NOMO-1 treated with dmso at 0.1 percent for 144 hours (cell line): ENCODE measurements around the gene RPS10.
"Not testable (repeated sequence)": the region's sequence is repeated elsewhere in the genome, so short reads cannot be mapped to it uniquely, and the experiment has no call there.

Experiments
- DNase-seq: peaks from one replicate; lab custom pipeline; 2025; ENCODE audit not compliant: unreplicated experiment; lab: John Stamatoyannopoulos, UW

The RPS10 gene

DNA sequence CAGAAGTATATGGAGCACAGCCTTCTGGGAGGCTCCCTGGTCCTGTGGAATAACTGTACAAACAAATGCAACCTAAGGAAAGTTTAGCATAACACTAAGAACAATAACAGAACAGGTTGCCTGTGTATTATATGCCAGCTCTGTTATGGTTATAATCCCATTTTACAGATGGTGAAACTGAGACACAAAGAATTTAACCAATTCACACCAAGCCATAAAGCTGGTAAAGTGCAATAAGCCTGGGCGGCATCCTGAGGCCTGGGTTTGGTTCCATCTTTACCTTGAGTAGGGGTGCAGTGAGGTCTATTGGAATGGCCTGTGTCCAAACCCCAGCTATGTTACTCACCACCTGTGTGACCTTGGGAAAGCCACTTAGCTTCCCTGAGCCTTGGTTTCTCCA, 25.3 kb upstream of the RPS10 start:
- no peak for DNase-seq

DNA sequence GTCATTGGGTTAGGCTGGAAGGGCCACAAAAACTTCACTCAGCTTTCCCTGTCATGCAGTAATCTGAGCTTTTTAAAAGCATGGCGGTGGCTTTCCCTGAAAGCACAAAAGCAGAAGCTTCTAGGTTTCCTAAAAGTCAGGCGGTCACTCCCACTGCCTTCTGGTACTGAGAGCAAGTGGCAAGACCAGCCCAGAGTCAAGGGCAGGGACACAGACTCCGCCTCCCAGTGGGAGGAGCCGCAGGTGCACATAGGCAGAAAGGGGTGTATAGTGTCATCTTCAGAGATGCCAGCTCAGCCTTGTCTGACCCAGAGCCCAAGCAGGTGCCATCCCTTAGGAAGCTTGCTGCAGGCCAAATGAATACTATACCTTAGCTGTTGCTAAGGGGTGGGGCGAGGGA, 22.0 kb upstream of the RPS10 start:
- peak; percentile 15 for DNase-seq

DNA sequence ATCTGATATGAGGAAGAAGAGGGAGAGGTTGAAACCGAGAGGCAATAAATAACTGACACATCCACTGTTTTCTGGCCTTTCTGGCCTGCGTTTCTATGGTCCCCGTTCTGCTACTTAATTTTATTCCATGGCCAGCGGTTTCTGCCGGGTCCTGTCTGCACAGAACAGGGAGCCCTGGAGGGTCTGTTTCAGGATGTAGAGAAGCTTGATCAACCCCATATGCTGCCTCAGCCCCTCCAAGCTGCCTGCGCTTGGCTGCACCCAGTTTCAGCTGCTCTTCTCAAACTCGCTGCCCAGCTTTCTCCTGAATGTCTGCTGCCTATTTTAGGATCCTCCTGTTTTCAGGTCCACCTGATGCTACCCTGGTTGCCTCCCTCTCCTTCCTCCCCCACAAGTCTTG, 21.5 kb upstream of the RPS10 start:
- DNase-seq = no peak

DNA sequence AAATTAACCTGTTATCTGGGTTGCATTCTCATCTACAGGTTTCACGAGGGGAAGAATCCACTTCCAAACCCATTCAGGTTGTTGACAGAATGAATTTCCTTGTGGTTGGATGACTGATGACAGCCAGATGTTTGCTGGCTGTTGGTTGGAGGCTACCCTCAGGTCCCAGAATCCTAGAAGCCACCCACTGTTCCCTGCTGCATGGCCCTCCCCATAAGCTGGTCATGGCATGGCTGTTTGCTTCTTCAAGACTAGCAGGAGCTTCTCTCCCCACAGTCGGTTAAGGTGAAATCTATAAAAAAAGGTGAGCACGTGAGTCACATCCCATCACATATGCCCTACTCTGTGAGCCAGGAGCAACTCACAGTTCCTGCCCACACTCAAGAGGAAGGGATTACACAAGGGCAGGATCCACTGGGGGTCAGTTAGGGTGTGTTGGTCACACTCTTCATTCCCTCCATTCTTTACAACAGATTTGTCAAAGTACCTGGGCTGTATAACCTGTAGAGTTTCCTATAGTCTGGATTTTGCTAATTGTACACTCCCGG, 19.5 kb upstream of the RPS10 start:
- no peak for DNase-seq

DNA sequence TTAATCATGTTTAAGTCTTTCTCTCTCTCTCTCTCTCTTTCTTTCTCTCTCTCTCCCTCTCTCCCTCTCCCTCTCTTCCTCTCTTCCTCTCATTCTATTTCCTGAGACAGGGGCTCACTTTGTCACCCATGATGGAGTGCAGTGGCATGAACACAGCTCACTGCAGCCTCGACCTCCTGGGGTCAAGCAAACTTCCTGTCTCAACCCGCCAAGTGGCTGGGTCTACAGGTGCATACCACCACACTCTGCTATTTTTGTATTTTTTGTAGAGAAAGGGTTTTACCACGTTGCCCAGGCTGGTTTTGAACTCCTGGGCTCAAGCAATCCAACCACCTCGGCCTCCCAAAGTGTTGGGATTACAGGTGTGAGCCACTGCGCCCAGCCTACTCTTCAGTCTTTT, 15.7 kb upstream of the RPS10 start:
- DNase-seq = no peak

DNA sequence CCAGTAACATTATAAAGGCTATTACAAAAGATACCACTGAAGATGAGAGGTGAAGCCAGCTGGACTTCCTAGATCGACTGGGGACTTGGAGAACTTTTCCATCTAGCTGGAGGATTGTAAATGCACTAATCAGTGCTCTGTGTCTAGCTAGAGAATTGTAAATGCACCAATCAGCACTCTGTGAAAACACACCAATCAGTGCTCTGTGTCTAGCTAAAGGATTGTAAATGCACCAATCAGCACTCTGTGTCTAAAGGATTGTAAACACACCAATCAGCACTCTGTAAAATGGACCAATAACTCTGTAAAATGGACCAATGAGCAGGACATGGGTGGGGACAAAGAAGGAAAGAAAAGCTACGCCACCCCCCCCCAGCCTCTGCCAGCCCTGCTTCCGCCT, 13.6 kb upstream of the RPS10 start:
- no peak for DNase-seq

DNA sequence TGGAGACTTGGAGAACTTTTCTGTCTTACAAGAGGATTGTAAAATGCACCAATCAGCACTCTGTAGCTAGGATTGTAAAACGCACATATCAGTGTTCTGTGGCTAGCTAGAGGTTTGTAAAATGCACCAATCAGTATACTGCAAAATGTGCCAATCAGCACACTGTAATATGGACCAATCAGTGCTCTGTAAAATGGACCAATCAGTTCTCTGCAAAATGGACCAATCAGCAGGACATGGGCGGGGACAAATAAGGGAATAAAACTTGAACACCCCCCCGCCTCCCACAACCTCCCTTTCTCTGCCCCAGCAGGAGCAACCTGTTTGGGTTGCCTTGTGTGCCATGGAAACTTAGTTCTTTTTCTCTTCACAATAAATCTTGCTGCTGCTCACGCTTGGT, 12.8 kb upstream of the RPS10 start:
- no peak for DNase-seq

DNA sequence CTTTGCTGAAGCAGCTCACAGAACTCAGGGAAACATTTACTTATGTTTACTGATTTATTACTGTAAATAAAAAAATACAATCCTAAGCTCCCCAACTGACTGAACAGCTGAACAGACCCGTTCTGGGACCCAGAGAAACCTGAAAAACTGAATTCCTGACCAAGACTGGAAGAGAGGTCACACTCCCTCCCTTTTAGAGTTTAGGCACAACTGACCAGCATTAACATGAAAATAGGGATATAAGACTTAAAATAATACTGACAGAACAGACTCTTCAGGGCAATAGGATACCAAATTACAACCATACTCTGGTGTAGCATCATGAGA, 11.7 kb upstream of the RPS10 start:
- DNase-seq = no peak

DNA sequence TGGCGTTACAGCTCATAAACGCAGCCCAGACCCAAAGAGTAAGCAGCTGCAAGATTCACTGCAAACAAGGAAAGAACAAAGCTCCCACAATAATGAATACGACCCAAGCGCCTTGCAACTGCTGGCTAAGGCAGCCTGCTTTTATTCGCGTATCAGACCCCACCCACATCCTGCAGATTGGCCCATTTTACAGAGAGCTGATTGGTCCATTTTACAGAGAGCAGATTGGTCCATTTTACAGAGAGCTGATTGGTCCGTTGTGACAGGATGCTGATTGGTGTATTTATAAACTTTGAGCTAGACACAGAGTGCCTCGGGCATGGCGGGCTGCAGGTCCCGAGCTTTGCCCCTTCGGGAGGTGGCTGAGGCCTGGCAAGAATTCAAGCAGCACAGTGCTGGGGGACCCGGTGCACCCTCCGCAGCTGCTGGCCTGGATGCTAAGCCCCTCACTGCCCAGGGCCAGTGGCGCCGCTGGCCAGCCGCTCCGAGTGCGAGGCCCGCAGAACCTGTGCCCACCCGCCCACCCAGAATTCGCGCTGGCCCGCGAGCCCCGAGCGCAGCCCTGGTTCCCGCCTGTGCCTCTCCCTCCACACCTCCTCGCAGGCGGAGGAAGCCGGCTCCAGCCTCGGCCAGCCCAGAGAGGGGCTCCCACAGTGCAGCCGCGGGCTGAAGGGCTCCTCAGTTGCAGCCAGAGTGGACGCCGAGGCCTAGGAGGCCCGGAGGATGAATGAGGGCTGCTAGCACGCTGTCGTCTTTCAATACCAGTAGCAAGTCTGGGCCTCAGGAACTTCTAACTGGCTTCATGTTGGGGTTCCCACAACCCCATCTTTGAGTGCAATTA, 11.2 kb upstream of the RPS10 start:
- DNase-seq = no peak

DNA sequence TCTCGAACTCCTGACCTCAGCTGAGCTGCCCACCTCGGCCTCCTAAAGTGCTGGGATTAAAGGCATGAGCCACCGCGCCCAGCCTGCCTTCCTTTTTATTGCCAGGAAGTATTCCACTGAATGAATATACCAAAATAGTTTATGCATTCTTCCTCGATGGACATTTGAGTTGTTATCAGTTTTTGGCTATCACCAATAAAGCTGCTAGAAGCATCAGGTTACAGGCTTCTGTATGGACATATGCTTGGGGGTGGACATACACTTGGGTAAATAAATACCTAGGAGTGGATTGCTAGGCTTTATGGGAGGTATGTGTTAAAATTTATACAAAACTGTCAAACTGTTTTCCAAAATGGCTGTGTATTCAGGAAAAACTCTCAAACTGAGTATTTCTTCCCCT, 10.0 kb upstream of the RPS10 start:
- DNase-seq = no peak

DNA sequence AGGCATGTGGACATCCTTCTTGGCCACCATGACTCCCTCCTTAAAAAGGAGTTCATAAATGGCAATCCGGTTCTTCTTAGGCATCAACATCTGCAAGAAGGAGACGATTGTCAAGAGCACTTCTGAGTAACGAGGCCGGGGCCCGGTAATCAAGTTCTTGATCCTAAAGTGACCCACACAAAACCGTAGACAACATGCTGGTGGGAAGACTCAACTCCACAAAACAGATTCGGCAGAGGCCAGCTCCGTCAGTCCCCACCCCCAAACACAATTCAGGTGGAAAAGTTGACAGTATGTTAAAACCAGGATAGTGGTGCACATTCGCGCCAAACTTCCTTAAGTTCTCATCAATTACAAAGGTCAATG, 754 bp downstream of the RPS10 start:
- DNase-seq = no peak

DNA sequence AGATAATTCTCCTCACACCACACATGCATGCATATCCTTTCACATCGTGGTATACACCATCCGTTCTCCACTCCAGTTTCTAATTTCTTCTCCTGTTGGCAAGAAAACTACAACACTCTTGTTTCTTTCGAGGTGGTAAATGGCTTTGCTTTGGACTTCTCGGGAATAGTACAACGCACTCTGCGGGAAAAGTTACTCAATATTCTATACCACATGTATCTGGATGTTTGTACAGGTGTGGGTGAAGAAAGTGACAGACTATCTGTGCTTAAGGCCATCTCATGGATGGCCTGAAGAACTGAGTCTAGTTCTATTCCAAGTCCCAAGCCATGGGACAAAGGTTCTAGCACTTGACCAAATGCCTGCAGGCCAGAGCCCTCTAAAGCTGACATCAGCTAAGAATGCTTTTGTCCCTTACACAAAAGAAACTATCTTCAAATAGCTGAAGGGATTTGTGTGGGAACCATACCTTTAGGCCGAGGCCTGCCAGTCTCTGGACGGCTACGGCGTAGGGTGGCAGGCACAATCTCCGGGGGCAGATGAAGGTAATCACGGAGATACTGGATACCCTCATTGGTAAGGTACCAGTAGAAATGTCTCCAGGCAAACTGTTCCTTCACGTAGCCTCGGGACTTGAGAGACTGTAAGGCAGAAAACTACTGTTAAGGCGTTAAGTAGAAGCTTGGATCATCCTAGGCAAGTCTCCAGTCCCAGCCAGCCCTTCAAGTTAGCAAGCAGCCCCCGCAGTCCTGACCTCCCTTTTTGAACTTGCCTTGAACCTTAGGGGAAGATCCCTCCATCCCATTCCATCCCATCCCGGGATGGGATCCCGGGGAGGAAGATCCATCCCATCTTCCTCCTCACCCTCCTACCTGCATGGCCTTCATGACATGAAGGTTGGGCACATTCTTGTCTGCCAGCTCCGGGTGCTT, 1.4 kb downstream of the RPS10 start:
- DNase-seq = no peak

DNA sequence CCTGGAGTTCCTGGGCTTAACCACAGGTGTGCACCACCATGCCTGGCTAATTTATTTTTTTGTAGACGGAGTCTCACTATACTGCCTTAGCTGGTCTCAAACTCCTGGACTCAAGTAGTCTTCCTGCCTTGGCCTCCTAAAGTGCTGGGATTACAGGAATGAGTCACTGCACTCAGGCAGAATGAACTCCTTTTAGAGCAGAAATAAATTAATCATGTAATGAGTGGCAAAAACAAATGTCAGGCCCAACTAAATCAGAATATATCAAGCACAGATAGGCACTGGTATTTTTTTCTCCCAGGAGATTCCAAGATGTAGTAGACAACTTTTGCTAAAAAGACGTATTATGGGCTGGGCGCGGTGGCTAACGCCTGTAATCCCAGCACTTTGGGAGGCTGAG, 2.6 kb downstream of the RPS10 start:
- no peak for DNase-seq

DNA sequence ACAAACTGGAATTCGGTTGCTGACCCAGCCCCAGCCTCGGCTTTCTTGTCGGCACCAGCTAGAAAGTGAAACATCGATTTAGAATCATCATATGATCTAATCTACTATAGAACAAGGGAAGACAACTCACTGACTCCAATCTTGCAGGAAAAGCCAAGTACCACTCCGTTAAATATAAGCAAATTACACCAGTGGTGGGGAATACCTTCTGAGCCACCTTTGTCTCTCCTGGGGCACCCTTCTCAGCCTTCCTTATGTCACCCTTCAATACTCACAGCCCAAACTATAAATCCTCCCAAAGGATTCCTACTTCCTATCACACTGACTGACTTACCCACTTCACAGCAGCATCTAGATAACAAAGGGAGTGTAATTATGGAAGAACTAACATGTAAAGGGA, 7.5 kb downstream of the RPS10 start:
- no peak for DNase-seq

DNA sequence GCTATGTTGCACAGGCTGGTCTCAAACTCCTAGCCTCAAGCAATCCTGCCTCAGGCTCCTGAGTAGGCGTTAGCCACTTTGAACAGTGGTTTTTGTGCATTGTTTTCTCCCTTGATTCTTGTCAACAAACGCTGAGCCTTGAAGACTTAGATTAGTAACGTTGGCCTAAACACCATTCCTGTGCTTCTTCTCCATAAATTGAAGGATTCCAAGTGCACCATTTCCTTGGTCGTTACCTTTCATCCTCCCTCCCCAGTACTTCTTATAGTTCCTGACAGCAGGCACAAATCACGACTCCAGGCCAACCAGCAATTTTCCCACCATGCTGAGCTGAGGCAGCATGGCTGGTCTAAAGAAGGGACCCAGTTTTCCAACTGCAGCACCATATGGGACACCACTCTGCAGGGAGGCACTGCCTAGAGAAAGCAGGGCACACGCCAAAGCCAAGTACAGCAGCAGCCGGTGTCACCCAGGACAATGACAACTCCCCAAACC, 8.9 kb downstream of the RPS10 start:
- no peak for DNase-seq

DNA sequence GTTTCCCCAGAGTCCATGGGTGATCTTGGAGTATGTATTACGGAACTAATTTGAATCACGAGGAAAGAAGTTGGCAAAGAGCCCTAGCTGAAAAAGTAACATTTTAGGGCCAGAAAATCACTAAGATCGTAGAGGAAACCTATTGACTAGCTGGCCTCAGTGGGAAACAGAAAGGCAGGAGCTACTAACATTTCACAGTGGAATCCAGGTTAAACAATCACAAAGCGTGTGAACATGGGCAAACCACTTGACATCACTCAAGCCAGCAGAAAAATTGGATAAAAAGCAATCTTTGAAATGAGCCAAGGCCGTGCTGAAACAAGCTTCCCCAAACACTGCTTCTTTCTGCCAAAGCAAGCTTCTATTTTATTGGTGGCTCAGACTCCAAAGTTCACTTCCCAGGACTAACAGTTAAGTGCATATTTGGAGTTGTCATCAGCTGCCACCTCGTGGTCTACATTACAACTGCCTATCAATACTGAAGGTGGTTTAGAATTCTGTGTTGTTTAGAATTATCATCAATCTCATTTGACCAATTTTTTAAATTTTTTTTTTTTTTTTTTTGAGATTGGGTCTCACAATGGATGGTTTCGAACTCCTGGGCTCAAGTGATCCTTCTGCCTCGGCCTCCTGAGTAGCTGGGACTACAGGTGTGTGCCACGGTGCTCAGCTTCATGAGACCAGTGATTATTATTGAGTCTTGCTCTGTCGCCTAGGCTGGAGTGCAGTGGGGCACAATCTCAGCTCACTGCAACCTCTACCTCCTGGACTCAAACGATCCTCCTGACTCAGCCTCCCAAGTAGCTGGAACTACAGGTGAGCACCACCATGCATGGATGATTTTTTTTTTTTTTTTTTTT, 10.6 kb downstream of the RPS10 start:
- peak; percentile 56 for DNase-seq

DNA sequence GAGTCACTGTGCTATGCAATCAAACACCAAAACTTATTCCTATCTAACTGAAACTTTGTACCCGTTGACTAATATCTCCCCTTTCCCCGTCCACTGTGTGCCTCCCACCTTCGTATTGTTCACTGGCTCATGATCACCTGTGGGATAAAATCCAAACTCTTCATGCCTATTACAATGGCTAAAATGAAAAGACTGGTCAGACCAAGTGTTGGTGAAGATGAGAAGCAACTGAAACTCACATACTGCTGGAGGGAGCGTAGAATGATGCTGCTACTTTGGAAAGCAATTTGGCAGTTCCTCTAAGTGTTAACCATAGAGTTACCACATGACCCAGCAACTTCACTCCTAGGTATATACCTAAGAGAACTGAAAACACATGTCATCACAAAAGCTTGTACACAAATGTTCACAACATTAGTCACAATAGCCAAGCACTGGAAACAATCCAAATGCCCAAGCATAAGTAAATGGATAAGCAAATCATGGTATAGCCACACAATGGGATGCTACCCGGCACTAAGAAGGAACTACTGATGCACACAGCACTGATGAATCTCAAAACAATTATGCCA, 13.1 kb downstream of the RPS10 start:
- DNase-seq = no peak

DNA sequence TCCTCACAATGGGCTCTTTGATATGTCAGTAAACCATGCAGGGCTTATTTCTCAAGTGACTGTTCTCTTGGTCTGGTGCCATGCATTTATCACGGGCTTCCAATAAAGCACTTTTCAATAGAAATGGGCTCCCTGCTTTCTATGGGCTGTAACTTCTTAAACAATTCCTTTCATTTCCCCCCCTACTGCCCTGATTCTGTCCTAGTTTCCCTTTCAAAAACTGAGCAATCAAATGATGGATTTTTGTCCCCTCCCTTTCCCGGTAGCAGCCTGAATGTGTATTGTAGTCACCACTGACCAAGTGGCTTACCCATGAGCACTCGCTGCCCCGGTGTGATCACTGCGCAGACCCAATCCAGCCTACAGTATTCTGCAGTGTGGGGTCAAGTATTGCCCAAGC, 13.9 kb downstream of the RPS10 start:
- DNase-seq = no peak

DNA sequence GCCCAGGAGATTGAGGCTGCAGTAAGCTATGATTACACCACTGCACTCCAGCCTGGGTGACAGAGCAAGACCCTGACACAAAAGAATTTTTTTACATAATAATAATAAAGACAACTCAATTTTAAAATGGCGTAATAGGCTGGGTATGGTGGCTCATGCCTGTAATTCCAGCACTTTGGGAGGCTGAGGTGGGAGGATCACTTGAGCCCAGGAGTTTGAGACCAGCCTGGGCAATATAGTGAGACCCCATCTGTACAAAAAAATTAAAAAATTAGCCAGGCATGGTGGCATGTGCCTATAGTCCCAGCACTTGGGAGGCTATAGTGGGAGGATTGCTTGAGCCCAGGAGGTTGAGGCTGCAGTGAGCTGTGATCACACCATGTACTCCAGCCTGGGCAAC, 18.0 kb downstream of the RPS10 start:
- DNase-seq = not testable (repeated sequence)

DNA sequence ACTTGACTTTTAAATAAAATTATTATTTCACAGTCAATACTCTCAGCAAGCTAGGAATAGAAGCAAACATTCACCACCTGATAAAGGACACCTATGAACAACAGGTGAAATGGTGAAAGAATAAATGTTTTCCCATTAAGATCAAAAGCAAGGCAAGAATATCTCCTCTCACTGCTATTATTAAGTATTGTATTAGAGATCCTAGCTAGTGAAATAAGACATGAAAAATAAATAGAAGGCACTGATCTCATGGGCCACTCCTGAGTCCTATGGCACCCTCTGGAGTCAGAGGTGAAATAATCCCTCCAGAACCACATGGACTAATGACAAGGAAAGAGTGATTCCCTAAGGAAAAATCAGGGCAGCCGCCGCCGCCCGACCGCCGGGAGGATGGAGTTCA, 29.4 kb downstream of the RPS10 start:
- no peak for DNase-seq

DNA sequence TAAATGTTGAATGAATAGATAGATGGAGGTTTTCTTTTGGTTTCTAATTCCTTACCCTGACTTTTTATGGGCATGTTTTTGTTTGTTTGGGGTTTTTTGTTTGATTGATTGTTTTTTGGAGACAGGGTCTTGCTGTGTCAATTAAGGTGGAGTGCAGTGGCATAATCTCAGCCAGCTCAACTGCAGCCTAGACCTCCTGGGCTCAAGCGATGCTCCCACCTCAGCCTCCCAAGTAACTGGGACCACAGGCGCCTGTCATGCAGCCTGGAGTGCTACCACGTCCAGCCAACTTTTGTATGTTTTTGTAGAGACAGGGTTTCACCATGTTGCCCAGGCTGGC, 31.9 kb downstream of the RPS10 start:
- DNase-seq = no peak
